Upper lobe of left lung (tissue), 4 donors: ENCODE results near the gene MRPS21.

ENCODE experiments used
- CTCF ChIP-seq, 6 experiments: fragments of 450-650 bp in 4 of 6; fragments of 200-600 bp in 2 of 6; sonication (generic) in 2 of 6; IDR thresholded peaks; one replicate each; pipeline ENCODE4 v1.5.1; 2016 to 2019; ENCODE audit warnings: antibody characterized with exemption in 6 of 6
- POLR2A ChIP-seq, 4 donors: fragments of 450-650 bp; IDR thresholded peaks; one replicate each; pipeline ENCODE4 v1.5.1; 2016 to 2017; ENCODE audit warnings: antibody characterized with exemption in 4 of 4, mild to moderate bottlenecking in 2 of 4
- POLR2AphosphoS5 ChIP-seq, 2 donors: sonication (generic); formaldehyde crosslinking; IDR thresholded peaks; one replicate each; pipeline ENCODE4 v1.5.1; 2017; ENCODE audit warnings: antibody characterized with exemption in 2 of 2

- TF ChIP-seq CTCF (IDR thresholded peaks at IDR 0.05) (no peak), POLR2AphosphoS5 (IDR thresholded peaks at IDR 0.05) (no peak), POLR2A (IDR thresholded peaks at IDR 0.05) (no peak)
Observed at GRCh38 chr1:150259217-150259616, 34.4 kb upstream of the MRPS21 start.
